Activated T-helper 17 cell treated with anti-CD3 and anti-CD28 coated beads, Interleukin-2, amount 50 U/mL, for 72 hours (primary cell): Measurements from ENCODE around the gene PTTG2. TPM values are rescaled to one million over a fixed set of nuclear protein-coding genes. Genes with fewer than 3 reads are reported as not detected.
"Not testable (repeated sequence)": the region's sequence is repeated elsewhere in the genome, so short reads cannot be mapped to it uniquely, and the experiment has no call there.

Experiments used
- ATAC-seq: fragments of 150-1000 bp; cut with Tn5 transposase; replicated peaks from 2 replicates; pipeline ENCODE4 v1.10.0; 2021; ENCODE audit warnings: mild to moderate bottlenecking, moderate library complexity
- H3K27ac Mint-ChIP-seq: one replicate; pipeline ENCODE4 v1.8.0; 2022; ENCODE audit warnings: mixed read lengths
- H3K27me3 Mint-ChIP-seq: one replicate; pipeline ENCODE4 v1.8.0; 2022; ENCODE audit warnings: mixed read lengths
- H3K36me3 Mint-ChIP-seq: one replicate; pipeline ENCODE4 v1.8.0; 2022; ENCODE audit warnings: low read depth, mild to moderate bottlenecking, mixed read lengths
- H3K4me1 Mint-ChIP-seq: one replicate; pipeline ENCODE4 v1.8.0; 2022; ENCODE audit warnings: mixed read lengths
- H3K4me3 Mint-ChIP-seq: one replicate; pipeline ENCODE4 v1.8.0; 2022; ENCODE audit warnings: mild to moderate bottlenecking, mixed read lengths
- H3K9me3 Mint-ChIP-seq: one replicate; pipeline ENCODE4 v1.8.0; 2022; ENCODE audit warnings: mixed read lengths
- total RNA-seq, 2 donors: library from RNA; stranded (reverse); gene quantifications; one replicate each; pipeline ENCODE4 v1.2.3, GENCODE V29; 2022

PTTG2 gene
- under 1 TPM; 0.39 to 0.40 TPM for total RNA-seq

DNA sequence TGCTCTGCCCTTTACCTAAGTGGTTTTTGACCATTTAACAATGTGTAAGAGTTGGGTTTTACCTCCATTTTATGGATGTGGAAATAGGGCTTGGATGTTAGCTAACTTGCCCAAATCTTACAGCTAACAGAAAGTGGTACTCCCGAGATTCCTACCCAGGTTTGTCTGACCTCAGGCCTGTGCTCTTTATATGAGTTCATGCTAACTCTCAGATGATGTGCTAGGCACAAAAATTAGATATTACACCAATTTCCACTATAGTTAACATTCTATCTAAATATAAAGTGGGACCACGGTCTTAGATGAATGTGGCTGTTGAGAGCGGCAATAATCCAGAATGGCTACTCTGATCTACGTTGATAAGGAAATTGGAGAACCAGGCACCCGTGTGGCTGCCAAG is at the start of gene PTTG2:
TSS of gene PTTG2 (plus strand) at position 301 of the 400 bp plus-strand sequence. CDS start at position 338, 37 bp downstream.
- Mint-ChIP-seq H3K36me3 (no peaks in the 10 kb centered on the region), H3K4me1 (no peaks in the 10 kb centered on the region), H3K27ac (no peak within 1 kb of the TSS), H3K4me3 (no peak within 1 kb of the TSS), H3K9me3 (no peaks in the 10 kb centered on the region), H3K27me3 (no peaks in the 10 kb centered on the region)
- ATAC-seq = no peak

DNA sequence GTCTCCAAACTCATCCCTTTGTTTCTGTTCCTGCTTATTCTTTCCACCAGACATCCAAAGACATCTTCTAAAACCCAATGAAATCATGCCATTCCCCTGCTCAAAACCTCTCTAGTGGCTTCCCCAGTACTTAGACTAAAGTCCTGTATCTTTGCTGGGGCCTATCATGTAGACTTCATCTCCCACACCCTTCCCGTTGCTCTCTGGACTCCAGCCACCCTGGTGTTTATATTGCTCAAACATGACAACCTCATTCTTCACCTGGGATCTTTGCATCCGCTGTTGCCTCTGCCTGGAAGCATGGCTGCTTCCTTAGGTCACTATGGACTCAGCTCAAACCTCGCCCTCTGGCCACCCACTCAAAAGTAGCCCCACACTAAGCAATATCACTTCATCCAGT is 45.7 kb upstream of the PTTG2 start:
- Mint-ChIP-seq H3K27ac (no peak overlapping the region), H3K36me3 (no peaks in the 10 kb centered on the region), H3K27me3 (no peaks in the 10 kb centered on the region), H3K4me3 (no peak overlapping the region), H3K9me3 (no peaks in the 10 kb centered on the region), H3K4me1 (no peaks in the 10 kb centered on the region)
- ATAC-seq = no peak

GRCh38 chr4:37917388-37917787 is 42.8 kb upstream of the PTTG2 start:
- Mint-ChIP-seq H3K4me1 (peaks cover 9% of the 10 kb centered on the region), H3K27ac (no peak overlapping the region), H3K36me3 (no peaks in the 10 kb centered on the region), H3K27me3 (no peaks in the 10 kb centered on the region), H3K4me3 (no peak overlapping the region), H3K9me3 (no peaks in the 10 kb centered on the region)
- ATAC-seq = no peak

- Mint-ChIP-seq H3K36me3 (no peaks in the 10 kb centered on the region), H3K4me3 (no peak overlapping the region), H3K27me3 (no peaks in the 10 kb centered on the region), H3K4me1 (peaks cover 12% of the 10 kb centered on the region), H3K27ac (no peak overlapping the region), H3K9me3 (no peaks in the 10 kb centered on the region)
- ATAC-seq = no peak
These were observed 41.5 kb upstream of the PTTG2 start for GRCh38 chr4:37918653-37919052.

GRCh38 chr4:37922328-37922727 is 37.9 kb upstream of the PTTG2 start:
- Mint-ChIP-seq H3K36me3 (no peaks in the 10 kb centered on the region), H3K27ac (peak overlapping the region; percentile 1), H3K4me3 (no peak overlapping the region), H3K27me3 (no peaks in the 10 kb centered on the region), H3K4me1 (peaks cover 21% of the 10 kb centered on the region), H3K9me3 (no peaks in the 10 kb centered on the region)
- ATAC-seq = no peak

GRCh38 chr4:37923089-37923488 is 37.1 kb upstream of the PTTG2 start:
- peaks cover 25% of the 10 kb centered on the region for H3K4me1 Mint-ChIP-seq
- not testable (repeated sequence) for H3K4me3 Mint-ChIP-seq, H3K27me3 Mint-ChIP-seq, H3K36me3 Mint-ChIP-seq, ATAC-seq, H3K9me3 Mint-ChIP-seq, H3K27ac Mint-ChIP-seq

DNA sequence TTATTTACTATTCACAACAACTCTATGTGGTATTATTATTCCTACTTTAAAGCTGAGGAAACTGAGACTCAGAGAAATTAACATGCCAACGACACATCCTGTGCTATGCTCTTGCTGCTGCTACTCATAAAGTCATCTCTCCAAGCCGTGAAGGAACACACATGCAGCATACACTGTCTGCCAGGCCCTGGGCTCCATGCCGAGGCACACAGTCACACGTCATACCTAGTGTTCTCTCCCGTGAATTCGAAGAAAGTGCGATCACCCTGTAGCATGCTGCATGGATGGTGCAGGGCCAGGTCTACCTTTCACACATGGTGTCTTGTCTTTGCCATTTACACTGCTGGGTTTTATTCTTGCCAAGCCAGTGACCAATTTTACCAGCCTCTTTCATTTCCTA is 35.3 kb upstream of the PTTG2 start:
- Mint-ChIP-seq H3K27me3 (no peaks in the 10 kb centered on the region), H3K9me3 (no peaks in the 10 kb centered on the region), H3K4me1 (peaks cover 40% of the 10 kb centered on the region), H3K4me3 (no peak overlapping the region), H3K27ac (no peak overlapping the region), H3K36me3 (peaks cover 6% of the 10 kb centered on the region)
- ATAC-seq = no peak

- H3K4me1 Mint-ChIP-seq = peaks cover 33% of the 10 kb centered on the region
- H3K4me3 Mint-ChIP-seq = no peak overlapping the region
- ATAC-seq = no peak
- no peak overlapping the region for H3K27ac Mint-ChIP-seq
- no peaks in the 10 kb centered on the region for H3K9me3 Mint-ChIP-seq
- no peaks in the 10 kb centered on the region for H3K27me3 Mint-ChIP-seq
- peaks cover 7% of the 10 kb centered on the region for H3K36me3 Mint-ChIP-seq
These were observed 32.8 kb upstream of the PTTG2 start for GRCh38 chr4:37927434-37927833.

DNA sequence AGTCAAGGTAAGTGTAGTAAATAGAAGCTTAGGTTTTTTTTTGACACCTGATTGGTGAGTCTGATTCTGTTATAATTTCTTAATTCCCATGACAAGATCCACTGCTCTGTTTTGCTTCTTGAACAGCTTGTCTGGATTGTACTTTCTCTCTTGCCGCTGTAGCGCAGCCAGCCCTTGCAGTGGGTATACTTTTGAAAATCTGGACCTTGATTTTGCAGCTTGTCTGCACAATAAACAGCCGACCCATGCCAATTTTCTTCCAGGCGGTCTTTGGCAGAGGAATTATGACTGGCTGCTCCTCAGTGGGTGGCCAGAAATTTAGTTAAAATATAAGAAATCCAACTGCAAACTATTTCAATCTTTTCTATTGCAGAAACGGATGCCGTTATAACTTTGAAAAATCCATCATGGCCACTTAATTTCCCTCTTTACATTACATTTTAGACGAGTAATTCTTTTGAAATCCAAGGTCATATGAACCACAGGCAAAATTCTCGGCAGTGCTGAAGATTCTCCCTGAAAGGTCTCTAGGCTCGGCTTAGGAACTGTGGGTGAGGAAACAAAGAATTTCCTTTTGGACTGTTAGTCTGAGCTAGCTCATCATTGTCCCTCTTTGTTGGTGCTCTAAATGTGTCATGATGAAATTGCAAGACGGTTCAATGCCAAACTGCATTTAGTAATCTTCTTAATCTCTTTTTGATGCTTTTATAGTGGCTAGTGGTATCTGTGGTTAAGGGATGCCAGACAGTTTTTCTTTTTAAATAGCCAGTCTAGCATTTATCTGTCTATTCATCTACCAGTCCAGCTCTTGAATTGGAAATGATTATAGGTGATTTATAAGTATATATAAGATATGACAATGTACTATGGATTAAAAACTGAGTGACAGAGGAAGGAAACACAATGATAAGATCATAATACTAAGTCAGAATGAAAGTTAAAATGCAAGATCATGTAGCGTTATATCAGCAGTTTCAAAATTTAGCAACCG is 31.5 kb upstream of the PTTG2 start:
- peak overlapping the region; percentile 41 for H3K4me3 Mint-ChIP-seq
- H3K36me3 Mint-ChIP-seq = peaks cover 11% of the 10 kb centered on the region
- peaks cover 33% of the 10 kb centered on the region for H3K4me1 Mint-ChIP-seq
- H3K9me3 Mint-ChIP-seq = peaks cover 3% of the 10 kb centered on the region
- peak; percentile 71 for ATAC-seq
- H3K27me3 Mint-ChIP-seq = no peaks in the 10 kb centered on the region
- peak overlapping the region; percentile 8 for H3K27ac Mint-ChIP-seq

GRCh38 chr4:37934096-37934495 is 26.1 kb upstream of the PTTG2 start:
- Mint-ChIP-seq H3K36me3 (peaks cover 18% of the 10 kb centered on the region), H3K4me1 (peaks cover 15% of the 10 kb centered on the region), H3K27me3 (no peaks in the 10 kb centered on the region), H3K4me3 (no peak overlapping the region), H3K9me3 (peaks cover 3% of the 10 kb centered on the region), H3K27ac (no peak overlapping the region)
- ATAC-seq = no peak

- ATAC-seq = no peak
- peaks cover 10% of the 10 kb centered on the region for H3K4me1 Mint-ChIP-seq
- H3K4me3 Mint-ChIP-seq = no peak overlapping the region
- peaks cover 3% of the 10 kb centered on the region for H3K9me3 Mint-ChIP-seq
- no peaks in the 10 kb centered on the region for H3K27me3 Mint-ChIP-seq
- H3K36me3 Mint-ChIP-seq = peaks cover 16% of the 10 kb centered on the region
- no peak overlapping the region for H3K27ac Mint-ChIP-seq
These were observed 25.6 kb upstream of the PTTG2 start for GRCh38 chr4:37934609-37935008.

GRCh38 chr4:37935026-37935425 is 25.2 kb upstream of the PTTG2 start:
- Mint-ChIP-seq H3K27me3 (no peaks in the 10 kb centered on the region), H3K27ac (no peak overlapping the region)
- no peak for ATAC-seq

DNA sequence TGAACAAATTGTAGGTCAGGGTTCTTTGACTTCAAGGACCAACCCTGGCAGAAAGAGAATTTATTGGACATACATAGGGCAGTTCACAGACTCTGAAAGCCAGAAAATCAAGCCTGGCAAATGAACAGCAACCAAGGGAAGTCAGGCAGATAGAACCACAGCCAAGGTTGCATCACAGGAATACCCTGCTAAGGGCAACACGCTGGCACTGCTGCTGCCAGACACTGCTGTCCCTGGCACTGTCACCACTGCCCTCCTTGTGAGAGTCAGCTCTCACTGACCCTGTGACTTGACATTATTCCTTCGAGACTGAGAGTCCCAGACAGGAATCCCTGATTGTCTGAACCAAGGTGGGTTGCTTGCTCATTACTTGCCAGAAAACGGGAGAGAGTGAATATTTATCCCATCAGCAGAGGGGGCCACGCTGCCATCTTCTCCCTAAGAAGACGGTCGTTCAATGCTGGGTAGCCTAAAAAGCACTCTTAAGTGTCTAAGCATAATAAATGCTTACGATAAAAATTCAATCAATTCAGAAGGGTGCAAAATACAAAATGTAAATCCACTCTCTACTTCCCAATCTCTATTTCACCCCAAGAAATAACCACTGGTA is 23.2 kb upstream of the PTTG2 start:
- H3K36me3 Mint-ChIP-seq = peaks cover 11% of the 10 kb centered on the region
- H3K27me3 Mint-ChIP-seq = no peaks in the 10 kb centered on the region
- peaks cover 9% of the 10 kb centered on the region for H3K4me1 Mint-ChIP-seq
- H3K9me3 Mint-ChIP-seq = peaks cover 7% of the 10 kb centered on the region
- ATAC-seq = no peak
- no peak overlapping the region for H3K4me3 Mint-ChIP-seq
- no peak overlapping the region for H3K27ac Mint-ChIP-seq

More at GRCh38 chr4:37935026-37935425, 25.2 kb upstream of the PTTG2 start:
- no peak overlapping the region for H3K4me3 Mint-ChIP-seq
- H3K4me1 Mint-ChIP-seq = peaks cover 6% of the 10 kb centered on the region
- peaks cover 12% of the 10 kb centered on the region for H3K36me3 Mint-ChIP-seq
- H3K9me3 Mint-ChIP-seq = peaks cover 3% of the 10 kb centered on the region

DNA sequence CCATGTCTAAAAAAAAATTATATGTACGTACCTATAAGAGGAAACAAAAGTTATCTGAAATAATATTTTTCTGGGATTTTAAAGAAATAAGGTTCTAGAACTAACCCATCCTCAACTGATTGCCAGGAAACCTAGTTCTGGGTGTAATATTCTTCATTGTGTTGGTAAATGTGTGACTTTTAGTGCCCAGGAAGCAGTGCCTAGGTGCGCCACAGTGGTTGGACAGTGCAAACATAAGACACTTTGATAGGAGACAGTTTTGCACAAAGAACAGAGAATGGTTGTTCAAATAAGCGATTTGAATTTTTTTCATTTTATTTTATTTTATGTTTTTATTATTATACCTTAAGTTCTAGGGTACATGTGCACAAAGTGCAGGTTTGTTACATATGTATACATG is 22.0 kb upstream of the PTTG2 start:
- H3K36me3 Mint-ChIP-seq = peaks cover 11% of the 10 kb centered on the region
- ATAC-seq = no peak
- no peak overlapping the region for H3K4me3 Mint-ChIP-seq
- peaks cover 9% of the 10 kb centered on the region for H3K4me1 Mint-ChIP-seq
- peaks cover 7% of the 10 kb centered on the region for H3K9me3 Mint-ChIP-seq
- no peaks in the 10 kb centered on the region for H3K27me3 Mint-ChIP-seq
- no peak overlapping the region for H3K27ac Mint-ChIP-seq
